Endothelial cell (in vitro differentiated cells): ENCODE measurements around the gene GPS1. TPM values are rescaled to one million over a fixed set of nuclear protein-coding genes. Genes with fewer than 3 reads are reported as not detected.
"Not testable (repeated sequence)": the region's sequence is repeated elsewhere in the genome, so short reads cannot be mapped to it uniquely, and the experiment has no call there.

ENCODE experiments used
- DNase-seq: peaks from one replicate; pipeline ENCODE4 v3.0.0; 2021; ENCODE audit warnings: low spot score
- H3K27ac Mint-ChIP-seq: one replicate; pipeline ENCODE4 v1.8.0; 2021; ENCODE audit warnings: mixed read lengths, inconsistent platforms; ENCODE audit not compliant: unreplicated experiment
- H3K27me3 Mint-ChIP-seq: one replicate; pipeline ENCODE4 v1.8.0; 2021; ENCODE audit warnings: mild to moderate bottlenecking, moderate library complexity, mixed read lengths, inconsistent platforms; ENCODE audit not compliant: unreplicated experiment
- H3K36me3 Mint-ChIP-seq: one replicate; pipeline ENCODE4 v1.8.0; 2021; ENCODE audit warnings: mild to moderate bottlenecking, low read depth, mixed read lengths, inconsistent platforms; ENCODE audit not compliant: unreplicated experiment
- H3K4me1 Mint-ChIP-seq: one replicate; pipeline ENCODE4 v1.8.0; 2021; ENCODE audit warnings: mild to moderate bottlenecking, mixed read lengths, inconsistent platforms; ENCODE audit not compliant: unreplicated experiment
- H3K4me3 Mint-ChIP-seq: one replicate; pipeline ENCODE4 v1.8.0; 2021; ENCODE audit warnings: mild to moderate bottlenecking, mixed read lengths, inconsistent platforms; ENCODE audit not compliant: unreplicated experiment
- H3K9me3 Mint-ChIP-seq: one replicate; pipeline ENCODE4 v1.8.0; 2021; ENCODE audit warnings: mixed read lengths, inconsistent platforms; ENCODE audit not compliant: unreplicated experiment
- total RNA-seq: library from RNA; stranded (reverse); fragmentation: NEBNext Ultra II Directional; extraction: Animal tissue kit (Norgen Biotek cat#: 25700); gene quantifications from one replicate; pipeline ENCODE4 v1.2.1, GENCODE V29; 2021; ENCODE audit not compliant: unreplicated experiment
- TF ChIP-seq, protein P1 (sequence below): fragments of 200-600 bp; sonication (generic); IDR thresholded peaks from one replicate; pipeline ENCODE4 v1.5.0; 2021; ENCODE audit warnings: antibody characterized with exemption; ENCODE audit not compliant: unreplicated experiment

The GPS1 gene
- total RNA-seq, 1 donor from 2014 or later: 80.0 TPM

- Mint-ChIP-seq H3K4me1 (peaks cover 11% of the 10 kb centered on the region), H3K27me3 (peaks cover 15% of the 10 kb centered on the region), H3K27ac (no peak overlapping the region), H3K4me3 (no peak overlapping the region), H3K36me3 (peaks cover 6% of the 10 kb centered on the region), H3K9me3 (no peaks in the 10 kb centered on the region)
- TF ChIP-seq, protein P1, sequence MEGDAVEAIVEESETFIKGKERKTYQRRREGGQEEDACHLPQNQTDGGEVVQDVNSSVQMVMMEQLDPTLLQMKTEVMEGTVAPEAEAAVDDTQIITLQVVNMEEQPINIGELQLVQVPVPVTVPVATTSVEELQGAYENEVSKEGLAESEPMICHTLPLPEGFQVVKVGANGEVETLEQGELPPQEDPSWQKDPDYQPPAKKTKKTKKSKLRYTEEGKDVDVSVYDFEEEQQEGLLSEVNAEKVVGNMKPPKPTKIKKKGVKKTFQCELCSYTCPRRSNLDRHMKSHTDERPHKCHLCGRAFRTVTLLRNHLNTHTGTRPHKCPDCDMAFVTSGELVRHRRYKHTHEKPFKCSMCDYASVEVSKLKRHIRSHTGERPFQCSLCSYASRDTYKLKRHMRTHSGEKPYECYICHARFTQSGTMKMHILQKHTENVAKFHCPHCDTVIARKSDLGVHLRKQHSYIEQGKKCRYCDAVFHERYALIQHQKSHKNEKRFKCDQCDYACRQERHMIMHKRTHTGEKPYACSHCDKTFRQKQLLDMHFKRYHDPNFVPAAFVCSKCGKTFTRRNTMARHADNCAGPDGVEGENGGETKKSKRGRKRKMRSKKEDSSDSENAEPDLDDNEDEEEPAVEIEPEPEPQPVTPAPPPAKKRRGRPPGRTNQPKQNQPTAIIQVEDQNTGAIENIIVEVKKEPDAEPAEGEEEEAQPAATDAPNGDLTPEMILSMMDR: no peak
- DNase-seq: no peak
Measured at GRCh38 chr17:82035956-82036633, 15.6 kb upstream of the GPS1 start.

GRCh38 chr17:82036634-82037091, 15.0 kb upstream of the GPS1 start:
- H3K4me1 Mint-ChIP-seq: peaks cover 11% of the 10 kb centered on the region
- TF ChIP-seq, protein P1: no peak
- no peaks in the 10 kb centered on the region for H3K9me3 Mint-ChIP-seq
- DNase-seq: no peak
- H3K4me3 Mint-ChIP-seq: no peak overlapping the region
- H3K36me3 Mint-ChIP-seq: peaks cover 6% of the 10 kb centered on the region
- H3K27ac Mint-ChIP-seq: no peak overlapping the region
- peaks cover 18% of the 10 kb centered on the region for H3K27me3 Mint-ChIP-seq

- Mint-ChIP-seq H3K27me3 (peaks cover 20% of the 10 kb centered on the region), H3K36me3 (peaks cover 6% of the 10 kb centered on the region), H3K9me3 (no peaks in the 10 kb centered on the region), H3K4me1 (peaks cover 11% of the 10 kb centered on the region), H3K27ac (no peak within 1 kb of the TSS), H3K4me3 (peak within 1 kb of the TSS; percentile 89)
- peak; percentile 96 for DNase-seq
- TF ChIP-seq, protein P1: peak; percentile 75
Measured at GRCh38 chr17:82037092-82037888, 14.4 kb upstream of the GPS1 start, which contains the start of gene DCXR. Gene DCXR, minus strand, starts transcription at chr17:82037697. Its CDS starts 15 bp downstream, at chr17:82037682.

- Mint-ChIP-seq H3K9me3 (no peaks in the 10 kb centered on the region), H3K36me3 (peaks cover 6% of the 10 kb centered on the region), H3K4me1 (peaks cover 11% of the 10 kb centered on the region), H3K27me3 (peaks cover 22% of the 10 kb centered on the region), H3K27ac (no peak overlapping the region), H3K4me3 (peak overlapping the region; percentile 89)
- TF ChIP-seq, protein P1: no peak
- no peak for DNase-seq
Measured at GRCh38 chr17:82037889-82038195, 13.9 kb upstream of the GPS1 start.

GRCh38 chr17:82038796-82039409, 12.8 kb upstream of the GPS1 start:
- Mint-ChIP-seq H3K27me3 (peaks cover 18% of the 10 kb centered on the region), H3K4me1 (peaks cover 11% of the 10 kb centered on the region)
- H3K9me3 Mint-ChIP-seq, DNase-seq, H3K27ac Mint-ChIP-seq, H3K36me3 Mint-ChIP-seq, H3K4me3 Mint-ChIP-seq: not testable (repeated sequence)
